ENCODE data around the gene FEV.
A peak's percentile ranks its signal among the peaks of the same experiment; 100 is the strongest.

DNA sequence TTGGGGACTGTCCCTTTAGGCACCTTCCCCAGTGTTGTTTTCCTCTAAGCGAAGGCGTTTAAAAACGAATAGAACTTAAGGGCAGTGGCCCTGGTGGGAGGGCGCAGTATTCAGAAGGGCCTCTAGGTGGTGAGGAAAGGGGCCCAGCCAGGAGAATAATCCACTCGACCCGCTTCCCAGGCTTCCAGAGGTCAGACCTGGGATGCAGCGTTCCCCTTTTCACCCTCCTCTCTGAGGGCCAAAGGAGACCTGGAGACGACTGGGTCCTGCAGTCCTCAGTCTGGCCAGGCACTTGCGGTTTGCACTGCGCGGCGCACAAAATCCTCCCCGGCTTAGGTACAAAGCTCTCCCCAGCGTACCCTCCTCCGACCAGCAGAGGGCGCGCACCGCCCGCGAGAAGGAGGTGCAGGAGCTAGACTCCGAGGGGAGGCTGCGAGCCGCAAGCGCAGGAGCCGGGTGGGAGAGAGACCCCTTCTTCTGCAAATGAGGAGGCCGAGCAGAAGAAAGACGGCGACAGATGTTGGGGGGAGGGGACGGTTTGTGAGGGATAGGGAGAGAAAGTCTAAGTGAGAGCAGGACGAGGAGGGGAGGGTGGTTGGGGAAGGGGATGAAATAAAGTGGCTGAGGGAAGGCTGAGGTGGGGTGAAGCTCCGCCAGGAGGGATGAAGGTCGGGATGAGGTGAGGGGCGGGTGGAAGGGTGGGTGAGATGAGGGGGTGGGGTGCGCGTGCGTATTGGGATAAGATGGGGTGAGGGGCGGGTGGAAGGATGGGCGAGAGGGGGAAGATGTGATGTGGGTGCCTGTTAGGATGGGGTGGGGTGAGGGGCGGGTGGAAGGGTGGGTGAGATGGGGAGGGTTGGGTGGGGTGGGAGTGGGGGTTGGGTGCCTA lies 4.9 kb downstream of the FEV start:
- TF ChIP-seq, protein P1, sequence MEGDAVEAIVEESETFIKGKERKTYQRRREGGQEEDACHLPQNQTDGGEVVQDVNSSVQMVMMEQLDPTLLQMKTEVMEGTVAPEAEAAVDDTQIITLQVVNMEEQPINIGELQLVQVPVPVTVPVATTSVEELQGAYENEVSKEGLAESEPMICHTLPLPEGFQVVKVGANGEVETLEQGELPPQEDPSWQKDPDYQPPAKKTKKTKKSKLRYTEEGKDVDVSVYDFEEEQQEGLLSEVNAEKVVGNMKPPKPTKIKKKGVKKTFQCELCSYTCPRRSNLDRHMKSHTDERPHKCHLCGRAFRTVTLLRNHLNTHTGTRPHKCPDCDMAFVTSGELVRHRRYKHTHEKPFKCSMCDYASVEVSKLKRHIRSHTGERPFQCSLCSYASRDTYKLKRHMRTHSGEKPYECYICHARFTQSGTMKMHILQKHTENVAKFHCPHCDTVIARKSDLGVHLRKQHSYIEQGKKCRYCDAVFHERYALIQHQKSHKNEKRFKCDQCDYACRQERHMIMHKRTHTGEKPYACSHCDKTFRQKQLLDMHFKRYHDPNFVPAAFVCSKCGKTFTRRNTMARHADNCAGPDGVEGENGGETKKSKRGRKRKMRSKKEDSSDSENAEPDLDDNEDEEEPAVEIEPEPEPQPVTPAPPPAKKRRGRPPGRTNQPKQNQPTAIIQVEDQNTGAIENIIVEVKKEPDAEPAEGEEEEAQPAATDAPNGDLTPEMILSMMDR (IDR thresholded peaks at IDR 0.05; ENCODE audit: borderline replicate concordance, extremely low read depth, low read length, poor library complexity, severe bottlenecking): peak; percentile 94
- no peak for TF ChIP-seq EZH2 (IDR thresholded peaks at IDR 0.05; ENCODE audit: borderline replicate concordance, low read depth, low read length, severe bottlenecking)

All from DND-41 (cell line).